ENCODE measurements around the gene GRIFIN. TPM values are rescaled to one million over a fixed set of nuclear protein-coding genes. Genes with fewer than 3 reads are reported as not detected.
"Not testable (repeated sequence)": the region's sequence is repeated elsewhere in the genome, so short reads cannot be mapped to it uniquely, and the experiment has no call there.

GRIFIN gene
- total RNA-seq, 2 experiments from 2014 or later = not detected

DNA sequence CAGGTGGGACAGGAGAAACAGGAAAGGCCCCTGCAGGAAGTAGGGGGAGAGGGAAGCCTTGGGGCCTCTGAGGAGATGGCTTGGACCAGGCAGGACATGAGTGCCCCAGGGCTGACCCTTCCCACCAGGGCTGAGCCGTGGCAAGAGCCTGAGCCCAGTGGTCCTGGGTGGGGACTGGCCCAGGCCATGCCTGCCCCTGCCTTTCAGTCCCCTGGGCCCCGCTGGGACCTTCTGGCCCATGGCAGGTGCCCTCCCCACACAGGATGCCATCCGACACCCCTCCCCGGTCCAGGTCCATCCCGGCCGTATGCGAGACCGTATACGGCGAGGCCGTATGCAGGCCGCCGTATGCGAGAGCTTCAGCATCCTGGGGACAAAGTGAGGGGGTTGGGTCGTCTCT lies 2.0 kb downstream of the GRIFIN start:
- POLR2A ChIA-PET = no interaction called here
- intact Hi-C loops (cut with micrococcal nuclease) = no loop called here
- no peak overlapping the region for H3K4me3 Mint-ChIP-seq
- no peaks in the 10 kb centered on the region for H3K27me3 Mint-ChIP-seq
- H3K27ac Mint-ChIP-seq = no peak overlapping the region
- DNase-seq = no peak
- CTCF ChIA-PET = interaction anchor here (0.5 to 2.2 kb wide), 3 partner anchors 23 to 207 kb away, joined by 3 to 7 read pairs (median 4); no protein-coding TSS in a partner anchor
- H3K36me3 Mint-ChIP-seq = no peaks in the 10 kb centered on the region
- H3K4me1 Mint-ChIP-seq (ENCODE audit: low read depth) = no peaks in the 10 kb centered on the region
- no peaks in the 10 kb centered on the region for H3K9me3 Mint-ChIP-seq

DNA sequence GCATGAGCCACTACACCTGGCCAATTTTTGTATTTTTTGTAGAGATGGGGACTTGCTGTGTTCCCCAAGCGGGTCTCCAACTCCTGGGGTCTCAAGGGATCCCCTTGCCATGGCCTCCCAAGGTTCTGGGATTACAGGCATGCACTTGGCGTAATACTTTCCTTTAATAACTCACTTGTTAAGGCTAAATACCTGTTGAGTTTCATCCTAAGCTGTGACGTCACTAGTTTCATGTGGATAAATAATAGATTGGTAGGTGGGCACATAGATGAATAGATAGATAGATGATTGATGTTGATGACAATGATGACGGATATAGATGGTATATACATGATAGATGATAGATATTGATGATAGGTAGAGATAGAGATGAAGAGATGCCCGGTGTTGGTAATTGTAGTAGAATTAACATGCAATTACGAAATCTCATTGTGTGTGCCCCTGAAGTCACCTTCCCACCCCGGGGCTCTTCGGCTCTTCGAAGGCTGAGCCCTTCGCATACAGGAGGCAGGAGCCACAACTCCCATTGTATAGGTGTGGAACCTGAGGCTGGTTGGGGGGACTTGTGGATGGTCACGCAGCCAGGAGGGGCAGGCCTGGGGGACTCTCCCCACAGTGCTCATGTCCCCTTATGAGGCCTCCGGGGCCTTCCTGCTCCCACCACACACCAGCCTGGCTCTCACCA lies 2.6 kb downstream of the GRIFIN start:
- Mint-ChIP-seq H3K27ac (no peak overlapping the region), H3K36me3 (no peaks in the 10 kb centered on the region), H3K9me3 (no peaks in the 10 kb centered on the region), H3K4me3 (no peak overlapping the region), H3K4me1 (ENCODE audit: low read depth) (peaks cover 3% of the 10 kb centered on the region), H3K27me3 (peaks cover 2% of the 10 kb centered on the region)
- POLR2A ChIA-PET = no interaction called here
- DNase-seq = no peak
- intact Hi-C loops (cut with micrococcal nuclease) = no loop called here
- CTCF ChIA-PET = interaction anchor here (2.2 kb wide), 1 partner anchor 207 kb away, joined by 7 read pairs; no protein-coding TSS in a partner anchor

DNA sequence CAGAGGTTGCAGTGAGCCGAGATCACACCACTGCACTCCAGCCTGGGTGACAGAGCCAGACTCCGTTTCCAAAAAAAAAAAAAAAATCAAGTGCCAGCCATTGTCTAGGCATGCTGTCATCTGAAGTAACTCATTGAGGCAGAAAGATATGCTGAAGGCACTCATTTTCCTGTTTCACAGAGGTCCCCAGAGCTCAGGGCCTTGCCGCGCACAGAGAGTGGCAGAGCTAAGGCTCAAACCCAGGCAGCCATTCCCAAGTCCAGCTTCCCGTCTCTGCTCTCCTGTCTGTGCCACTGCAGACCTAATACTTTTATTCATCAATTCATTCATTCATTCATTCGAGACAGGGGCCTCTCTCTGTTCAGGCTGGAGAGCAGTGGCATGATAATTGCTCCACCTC lies 3.5 kb downstream of the GRIFIN start:
- Mint-ChIP-seq H3K27me3 (peaks cover 2% of the 10 kb centered on the region), H3K9me3 (no peaks in the 10 kb centered on the region), H3K27ac (no peak overlapping the region), H3K4me3 (no peak overlapping the region), H3K36me3 (no peaks in the 10 kb centered on the region), H3K4me1 (ENCODE audit: low read depth) (peaks cover 3% of the 10 kb centered on the region)
- POLR2A ChIA-PET = no interaction called here
- CTCF ChIA-PET = interaction anchor here (2.2 kb wide), 1 partner anchor 208 kb away, joined by 7 read pairs; no protein-coding TSS in a partner anchor
- no peak for DNase-seq
- intact Hi-C loops (cut with micrococcal nuclease) = no loop called here

DNA sequence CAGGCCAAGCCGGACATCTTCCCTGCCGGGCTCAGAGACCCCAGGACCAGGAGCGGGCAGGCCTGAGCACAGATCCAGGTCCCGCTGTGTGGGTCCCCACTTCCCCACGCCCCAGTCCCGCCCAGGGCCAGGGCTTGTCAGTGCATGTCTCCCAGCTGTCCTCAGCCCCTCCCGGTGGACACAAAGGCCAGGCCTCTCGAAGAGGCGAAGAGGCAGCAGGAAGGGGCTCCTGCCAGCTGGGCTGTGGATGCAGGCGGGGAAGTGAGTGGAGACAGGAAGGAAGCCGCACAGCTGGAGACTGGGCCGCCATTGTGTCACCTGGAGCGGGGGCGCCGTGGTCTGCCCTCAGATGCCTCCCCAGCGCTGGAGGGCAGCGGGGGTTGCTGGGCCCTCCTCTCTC lies 4.8 kb downstream of the GRIFIN start:
- intact Hi-C loops (cut with micrococcal nuclease) = no loop called here
- CTCF ChIA-PET = interaction anchor here (0.8 to 5.4 kb wide), 5 partner anchors 12 to 239 kb away, joined by 3 to 140 read pairs (median 4); partner anchors contain the start of gene CHST12

DNA sequence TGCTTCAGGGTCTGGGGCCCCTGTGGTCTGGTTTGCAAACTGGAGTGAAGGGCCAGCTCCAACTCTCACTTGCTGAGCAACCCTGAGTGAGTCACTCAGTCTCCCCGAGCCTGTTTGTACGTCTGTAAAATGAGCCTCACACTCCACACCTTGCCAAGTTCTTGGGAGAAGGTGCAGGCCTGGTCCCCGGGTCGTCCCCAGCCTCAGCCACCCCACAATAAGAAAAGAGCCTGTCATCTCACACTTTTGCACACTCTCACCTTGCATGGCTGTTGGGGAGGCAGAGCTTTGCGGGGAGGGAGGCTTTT lies 5.2 kb downstream of the GRIFIN start:
- POLR2A ChIA-PET = interaction anchor here (1.1 kb wide), 1 partner anchor 19 kb away, joined by 5 read pairs; no protein-coding TSS in a partner anchor
- CTCF ChIA-PET = interaction anchor here (0.8 to 5.4 kb wide), 6 partner anchors 10 to 239 kb away, joined by 3 to 140 read pairs (median 4); partner anchors contain the start of gene CHST12
- Mint-ChIP-seq H3K4me3 (no peak overlapping the region), H3K27me3 (peaks cover 2% of the 10 kb centered on the region), H3K27ac (no peak overlapping the region), H3K9me3 (no peaks in the 10 kb centered on the region), H3K4me1 (ENCODE audit: low read depth) (peaks cover 3% of the 10 kb centered on the region), H3K36me3 (no peaks in the 10 kb centered on the region)
- intact Hi-C loops (cut with micrococcal nuclease) = no loop called here
- no peak for DNase-seq

More for the DNA sequence above, 4.8 kb downstream of the GRIFIN start:
- Mint-ChIP-seq H3K27me3 (peaks cover 2% of the 10 kb centered on the region), H3K9me3 (no peaks in the 10 kb centered on the region), H3K4me3 (no peak overlapping the region), H3K4me1 (ENCODE audit: low read depth) (peaks cover 3% of the 10 kb centered on the region), H3K27ac (no peak overlapping the region), H3K36me3 (no peaks in the 10 kb centered on the region)
- no peak for DNase-seq
- POLR2A ChIA-PET = no interaction called here

DNA sequence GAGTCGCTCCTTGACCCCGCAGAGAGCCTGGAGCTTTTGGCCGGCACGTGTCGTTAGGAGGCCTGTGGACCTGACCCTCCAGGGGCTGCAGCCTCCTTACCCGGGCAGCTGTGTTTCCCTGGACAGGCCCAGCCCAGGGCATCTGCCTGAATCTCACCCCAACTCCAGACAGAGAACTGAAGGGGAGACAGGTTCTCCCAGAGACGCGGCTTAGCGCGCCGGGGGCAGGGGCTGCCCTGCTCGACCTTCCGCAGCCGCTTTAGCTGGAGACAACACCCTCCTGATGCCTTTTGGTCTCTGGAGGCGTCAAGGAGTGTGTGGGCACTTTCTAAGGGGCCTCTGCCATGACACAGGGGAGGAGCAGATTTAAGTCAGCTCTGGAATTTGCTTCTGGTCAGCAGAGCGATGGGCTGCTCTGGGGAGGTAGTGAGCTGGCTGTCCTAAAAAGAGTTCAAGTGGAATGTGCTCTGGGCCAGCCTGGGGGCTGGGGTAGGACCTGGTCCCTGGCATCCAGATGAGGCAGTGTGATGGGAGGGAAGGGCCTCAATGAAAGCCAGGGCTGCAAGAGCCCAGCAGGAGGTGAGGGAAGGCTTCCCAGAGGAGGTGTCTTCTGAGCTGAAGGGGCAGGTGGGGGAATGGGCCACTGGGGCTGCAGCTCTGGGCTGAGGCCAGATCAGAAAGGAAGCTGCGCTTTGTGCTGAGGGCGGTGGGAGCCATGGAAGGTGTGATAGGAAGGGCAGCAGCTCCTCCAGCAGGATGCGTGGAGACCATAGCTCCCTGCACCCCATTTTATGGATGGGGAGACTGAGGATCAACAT lies 5.8 kb downstream of the GRIFIN start:
- CTCF ChIA-PET = interaction anchor here (0.7 to 5.4 kb wide), 9 partner anchors 10 to 240 kb away, joined by 3 to 140 read pairs (median 4); partner anchors contain the start of gene CHST12
- H3K4me1 Mint-ChIP-seq (ENCODE audit: low read depth) = peaks cover 3% of the 10 kb centered on the region

DNA sequence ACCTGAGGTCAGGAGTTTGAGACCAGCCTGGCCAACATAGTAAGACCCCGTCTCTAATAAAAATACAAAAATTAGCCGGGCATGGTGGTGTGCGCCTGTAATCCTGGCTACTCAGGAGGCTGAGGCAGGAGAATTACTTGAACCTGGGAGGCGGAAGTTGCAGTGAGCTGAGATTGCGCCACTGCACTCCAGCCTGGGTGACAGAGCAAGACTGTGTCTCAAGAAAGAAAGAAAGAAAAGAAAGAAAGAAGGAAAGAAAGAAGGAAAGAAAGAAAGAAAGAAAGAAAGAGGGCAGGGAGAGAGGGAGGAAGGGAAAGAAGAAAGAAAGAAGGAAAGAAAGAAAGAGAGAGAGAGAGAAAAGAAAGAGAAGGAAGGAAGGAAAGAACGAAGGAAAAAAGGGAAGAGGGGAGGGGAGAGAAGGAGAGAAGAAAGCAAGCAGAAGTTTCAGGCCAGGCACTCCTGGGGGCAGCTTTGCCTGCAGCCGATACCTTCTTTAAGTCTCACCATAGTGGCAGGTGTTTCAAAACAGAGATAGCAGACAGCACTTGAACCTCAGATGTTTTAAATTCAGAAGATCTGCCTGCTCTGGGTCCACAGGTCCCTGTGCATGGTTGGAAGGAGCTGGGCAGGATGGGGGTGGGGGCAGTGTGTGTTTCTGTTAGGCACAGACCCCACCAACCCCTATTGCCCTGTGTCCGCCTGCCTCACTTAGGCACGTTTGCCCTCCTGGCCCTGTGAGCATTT lies 6.6 kb downstream of the GRIFIN start:
- H3K9me3 Mint-ChIP-seq; H3K36me3 Mint-ChIP-seq; H3K4me1 Mint-ChIP-seq (ENCODE audit: low read depth); H3K4me3 Mint-ChIP-seq; H3K27ac Mint-ChIP-seq; DNase-seq; H3K27me3 Mint-ChIP-seq: not testable (repeated sequence)
- ChIA-PET POLR2A (interaction anchor here (1.1 kb wide), 1 partner anchor 18 kb away, joined by 5 read pairs; no protein-coding TSS in a partner anchor), CTCF (interaction anchor here (0.7 to 5.4 kb wide), 20 partner anchors 9 to 379 kb away, joined by 3 to 140 read pairs (median 4); partner anchors contain the start of gene CHST12)
- intact Hi-C loops (cut with micrococcal nuclease) = loop anchor here (1.0 kb wide), 1 partner anchor 18 kb away; no protein-coding TSS in a partner anchor

More for the DNA sequence above, 5.8 kb downstream of the GRIFIN start:
- Mint-ChIP-seq H3K27ac (no peak overlapping the region), H3K36me3 (no peaks in the 10 kb centered on the region), H3K9me3 (no peaks in the 10 kb centered on the region), H3K27me3 (peaks cover 2% of the 10 kb centered on the region), H3K4me3 (no peak overlapping the region)
- no peak for DNase-seq
- intact Hi-C loops (cut with micrococcal nuclease) = no loop called here
- POLR2A ChIA-PET = interaction anchor here (1.1 kb wide), 1 partner anchor 19 kb away, joined by 5 read pairs; no protein-coding TSS in a partner anchor

DNA sequence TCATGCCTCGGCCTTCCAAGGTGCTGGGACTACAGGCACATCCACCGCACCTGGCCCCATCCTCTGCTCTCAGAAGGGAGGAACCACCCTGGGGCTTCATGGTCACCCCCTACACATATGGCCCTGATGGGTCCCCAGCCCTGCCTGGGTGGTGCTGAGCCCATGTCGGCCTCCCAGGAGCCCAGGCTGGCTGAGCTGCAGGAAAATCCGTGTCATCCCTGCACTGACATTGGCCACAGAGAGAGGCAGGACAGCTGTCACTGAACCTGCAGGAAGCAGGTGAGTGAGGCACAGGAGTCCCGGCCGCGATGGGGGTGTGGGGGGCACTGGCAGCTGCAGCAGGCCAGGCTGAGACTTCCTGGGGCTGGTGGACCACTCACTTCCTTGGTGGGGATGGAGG lies 8.0 kb downstream of the GRIFIN start:
- no peaks in the 10 kb centered on the region for H3K9me3 Mint-ChIP-seq
- no peak overlapping the region for H3K4me3 Mint-ChIP-seq
- H3K4me1 Mint-ChIP-seq (ENCODE audit: low read depth) = peaks cover 3% of the 10 kb centered on the region
- no peaks in the 10 kb centered on the region for H3K36me3 Mint-ChIP-seq
- no peak for DNase-seq
- POLR2A ChIA-PET = no interaction called here
- intact Hi-C loops (cut with micrococcal nuclease) = no loop called here
- H3K27ac Mint-ChIP-seq = no peak overlapping the region
- H3K27me3 Mint-ChIP-seq = peaks cover 2% of the 10 kb centered on the region
- CTCF ChIA-PET = interaction anchor here (0.6 to 5.4 kb wide), 36 partner anchors 10 to 667 kb away, joined by 3 to 140 read pairs (median 3); partner anchors contain the start of gene TTYH3

DNA sequence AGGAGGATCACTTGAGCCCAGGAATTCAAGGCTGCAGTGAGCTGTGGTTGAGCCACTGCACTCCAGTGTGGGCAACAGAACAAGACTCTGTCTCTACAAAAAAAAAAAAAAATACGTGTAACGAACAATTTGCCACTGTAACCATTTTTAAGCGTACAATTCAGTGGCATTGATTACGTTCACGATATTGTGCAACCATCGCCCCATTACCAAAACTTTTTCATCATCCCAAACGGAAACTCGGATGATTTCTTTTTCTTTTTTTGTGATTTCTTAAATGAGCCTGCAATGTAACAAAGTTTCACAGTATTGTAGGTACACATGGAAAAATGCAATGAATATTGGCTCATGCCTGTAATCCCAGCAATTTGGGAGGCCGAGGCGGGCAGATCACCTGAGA lies 9.5 kb downstream of the GRIFIN start:
- DNase-seq = no peak
- H3K9me3 Mint-ChIP-seq = no peaks in the 10 kb centered on the region
- no peak overlapping the region for H3K4me3 Mint-ChIP-seq
- H3K4me1 Mint-ChIP-seq (ENCODE audit: low read depth) = peaks cover 3% of the 10 kb centered on the region
- CTCF ChIA-PET = interaction anchor here (5.4 kb wide), 1 partner anchor 16 kb away, joined by 140 read pairs; no protein-coding TSS in a partner anchor
- H3K36me3 Mint-ChIP-seq = no peaks in the 10 kb centered on the region
- H3K27ac Mint-ChIP-seq = no peak overlapping the region
- POLR2A ChIA-PET = interaction anchor here (0.7 kb wide), 1 partner anchor 91 kb away, joined by 5 read pairs; no protein-coding TSS in a partner anchor
- H3K27me3 Mint-ChIP-seq = peaks cover 2% of the 10 kb centered on the region
- intact Hi-C loops (cut with micrococcal nuclease) = no loop called here

DNA sequence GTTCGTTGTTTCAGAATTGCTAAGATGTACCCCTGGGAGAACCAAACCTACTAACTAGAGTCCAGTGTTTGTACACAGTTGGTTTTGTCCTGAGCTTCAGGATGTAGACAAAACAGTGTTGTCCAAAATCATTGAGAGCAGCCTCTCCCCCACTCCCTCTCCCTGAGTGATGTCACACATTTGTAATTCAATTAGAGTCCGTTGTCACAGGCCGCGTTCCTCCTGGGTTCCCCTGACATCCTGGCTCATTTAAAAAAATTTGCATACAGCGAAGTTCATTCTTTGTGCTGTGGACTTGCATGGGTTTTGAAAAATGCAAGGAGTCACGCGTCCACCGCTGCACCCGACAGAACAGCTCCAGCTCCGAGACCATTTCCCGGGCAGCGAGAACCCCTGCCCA lies 10.3 kb downstream of the GRIFIN start:
- Mint-ChIP-seq H3K9me3 (no peaks in the 10 kb centered on the region), H3K4me1 (ENCODE audit: low read depth) (peaks cover 3% of the 10 kb centered on the region), H3K27ac (no peak overlapping the region), H3K27me3 (peaks cover 2% of the 10 kb centered on the region), H3K36me3 (no peaks in the 10 kb centered on the region), H3K4me3 (no peak overlapping the region)
- ChIA-PET CTCF (no interaction called here), POLR2A (no interaction called here)
- DNase-seq = no peak
- intact Hi-C loops (cut with micrococcal nuclease) = no loop called here

DNA sequence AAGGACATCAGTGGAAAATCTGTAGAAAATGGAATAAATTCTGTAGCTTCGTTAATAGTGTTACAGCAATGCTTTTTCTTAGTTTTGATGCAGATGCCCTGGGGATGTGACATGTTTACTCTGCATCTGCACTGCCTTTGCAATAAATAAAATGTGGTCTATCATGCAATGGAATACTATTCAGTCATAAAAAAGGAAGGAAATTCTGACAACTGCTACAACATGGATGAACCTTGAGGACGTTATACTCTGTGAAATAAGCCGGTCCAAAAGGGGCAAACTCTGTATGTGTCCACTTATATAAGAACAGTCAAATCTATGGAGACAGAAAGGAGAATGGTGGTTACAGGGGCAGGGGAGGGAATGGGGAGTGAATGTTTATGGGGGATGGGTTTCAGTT lies 13.5 kb downstream of the GRIFIN start:
- intact Hi-C loops (cut with micrococcal nuclease) = no loop called here
- no peaks in the 10 kb centered on the region for H3K27me3 Mint-ChIP-seq
- no peak overlapping the region for H3K27ac Mint-ChIP-seq
- ChIA-PET POLR2A (no interaction called here), CTCF (interaction anchor here (2.3 kb wide), 1 partner anchor 11 kb away, joined by 8 read pairs; no protein-coding TSS in a partner anchor)
- H3K9me3 Mint-ChIP-seq = no peaks in the 10 kb centered on the region
- H3K4me1 Mint-ChIP-seq (ENCODE audit: low read depth) = peaks cover 5% of the 10 kb centered on the region
- no peak for DNase-seq
- no peaks in the 10 kb centered on the region for H3K36me3 Mint-ChIP-seq
- no peak overlapping the region for H3K4me3 Mint-ChIP-seq
